Peyer's patch (tissue), 4 donors: Measurements from ENCODE around the gene PNLIPRP1. TPM values are rescaled to one million over a fixed set of nuclear protein-coding genes. Genes with fewer than 3 reads are reported as not detected.

ENCODE experiments used
- DNase-seq, 3 donors: peaks; one replicate each; pipeline ENCODE4 v3.0.0-alpha.2; 2017 to 2019
- H3K27ac ChIP-seq, 4 donors: fragments of 200-600 bp; sonication (generic); one replicate each; pipeline ENCODE4 v1.5.1; 2016 to 2019
- H3K27me3 ChIP-seq, 2 donors: fragments of 200-600 bp; sonication (generic); one replicate each; pipeline ENCODE4 v1.5.1; 2019
- H3K36me3 ChIP-seq, 3 donors: fragments of 200-600 bp; sonication (generic); one replicate each; pipeline ENCODE4 v1.5.1; 2016 to 2019
- H3K4me1 ChIP-seq, 4 donors: fragments of 200-600 bp; sonication (generic); one replicate each; pipeline ENCODE4 v1.5.1; 2016 to 2019
- H3K4me3 ChIP-seq, 4 donors: fragments of 200-600 bp; sonication (generic); 1 replicate in 3 of 4; 2 replicates in 1 of 4; pipeline ENCODE4 v1.5.1; 2016 to 2019; ENCODE audit warnings: mild to moderate bottlenecking in 1 of 4
- H3K9me3 ChIP-seq, 4 donors: fragments of 200-600 bp; sonication (generic); one replicate each; pipeline ENCODE4 v1.5.1; 2016 to 2019; ENCODE audit warnings: mild to moderate bottlenecking in 1 of 4
- CTCF ChIP-seq, 6 experiments: fragments of 450-650 bp in 4 of 6; fragments of 200-600 bp in 2 of 6; sonication (generic) in 1 of 6; IDR thresholded peaks; one replicate each; pipeline ENCODE4 v1.5.1; 2017 to 2019; ENCODE audit warnings: antibody characterized with exemption in 6 of 6, mild to moderate bottlenecking in 3 of 6, moderate library complexity in 1 of 6
- POLR2A ChIP-seq, 2 donors: fragments of 450-650 bp; IDR thresholded peaks; one replicate each; pipeline ENCODE4 v1.5.1; 2017; ENCODE audit warnings: antibody characterized with exemption in 2 of 2, mild to moderate bottlenecking in 2 of 2, moderate library complexity in 2 of 2
- total RNA-seq, 4 donors: library from RNA; depleted of rRNA; stranded (reverse); fragments of >200 nt; gene quantifications; one replicate each; pipeline ENCODE4 v1.1.0, GENCODE V29; 2016

The PNLIPRP1 gene
- total RNA-seq, 4 donors from 2014 or later = not detected

GRCh38 chr10:116655568-116655967 is 64.8 kb downstream of the PNLIPRP1 start:
- Histone ChIP-seq H3K36me3 (no peaks in the 10 kb centered on the region), H3K4me1 (no peaks in the 10 kb centered on the region), H3K27me3 (no peaks in the 10 kb centered on the region), H3K9me3 (no peaks in the 10 kb centered on the region), H3K27ac (no peak overlapping the region), H3K4me3 (no peak overlapping the region)
- DNase-seq = no peak
- TF ChIP-seq POLR2A (IDR thresholded peaks at IDR 0.05) = no peak
- TF ChIP-seq CTCF (IDR thresholded peaks at IDR 0.05) = no peak

- no peak overlapping the region for H3K27ac ChIP-seq
- TF ChIP-seq POLR2A (IDR thresholded peaks at IDR 0.05) (no peak), CTCF (IDR thresholded peaks at IDR 0.05) (no peak)
- H3K4me3 ChIP-seq = no peak overlapping the region
- no peaks in the 10 kb centered on the region for H3K36me3 ChIP-seq
- no peaks in the 10 kb centered on the region for H3K27me3 ChIP-seq
- H3K4me1 ChIP-seq = no peaks in the 10 kb centered on the region
- no peaks in the 10 kb centered on the region for H3K9me3 ChIP-seq
- DNase-seq = no peak
These were observed 65.3 kb downstream of the PNLIPRP1 start for GRCh38 chr10:116656044-116656443.

- Histone ChIP-seq H3K4me1 (no peaks in the 10 kb centered on the region), H3K4me3 (no peak overlapping the region), H3K27me3 (no peaks in the 10 kb centered on the region), H3K36me3 (no peaks in the 10 kb centered on the region), H3K27ac (no peak overlapping the region), H3K9me3 (no peaks in the 10 kb centered on the region)
- no peak for DNase-seq
- no peak for TF ChIP-seq POLR2A (IDR thresholded peaks at IDR 0.05)
- TF ChIP-seq CTCF (IDR thresholded peaks at IDR 0.05) = no peak
These were observed 67.2 kb downstream of the PNLIPRP1 start for GRCh38 chr10:116657863-116658551.

Other genes with a start within 250 kb of the PNLIPRP1 start
- under 1 TPM in 1 of 4 donors, not detected in 3; 0.40 TPM for gene PNLIPRP3, start 163.1 kb upstream of the PNLIPRP1 start, total RNA-seq
- gene PNLIP, start 45.0 kb upstream of the PNLIPRP1 start, total RNA-seq = not detected
- 100 to 1,000 TPM in 2 of 4 donors, 10 to 100 TPM in 1, 1 to 10 TPM in 1; 9.9 to 161 (median 76.5) TPM for gene PNLIPRP2, start 30.0 kb downstream of the PNLIPRP1 start, total RNA-seq
- 10 to 100 TPM in 1 of 4 donors, 1 to 10 TPM in 3; 2.6 to 15.7 (median 6.8) TPM for gene HSPA12A, start 151.6 kb downstream of the PNLIPRP1 start, total RNA-seq